ENCODE results near the gene RAB37. TPM values are rescaled to one million over a fixed set of nuclear protein-coding genes. Genes with fewer than 3 reads are reported as not detected.

The RAB37 gene
- total RNA-seq, 1 donor from 2014 or later = 2.5 TPM

- H3K27me3 Mint-ChIP-seq (ENCODE audit: unreplicated experiment) = no peaks in the 10 kb centered on the region
- no peaks in the 10 kb centered on the region for H3K4me1 Mint-ChIP-seq (ENCODE audit: unreplicated experiment)
- no peak for DNase-seq (ENCODE audit: low spot score)
- no peak for TF ChIP-seq CTCF (IDR thresholded peaks at IDR 0.05; ENCODE audit: unreplicated experiment)
- H3K9me3 Mint-ChIP-seq (ENCODE audit: unreplicated experiment) = no peaks in the 10 kb centered on the region
- H3K36me3 Mint-ChIP-seq (ENCODE audit: low read depth, unreplicated experiment) = no peaks in the 10 kb centered on the region
- no peak overlapping the region for H3K4me3 Mint-ChIP-seq (ENCODE audit: unreplicated experiment)
- H3K27ac Mint-ChIP-seq (ENCODE audit: unreplicated experiment) = no peak overlapping the region
Measured at GRCh38 chr17:74725111-74725510, 11.9 kb upstream of the RAB37 start.

- no peak for TF ChIP-seq CTCF (IDR thresholded peaks at IDR 0.05; ENCODE audit: unreplicated experiment)
- H3K9me3 Mint-ChIP-seq (ENCODE audit: unreplicated experiment) = no peaks in the 10 kb centered on the region
- H3K27me3 Mint-ChIP-seq (ENCODE audit: unreplicated experiment) = peaks cover 2% of the 10 kb centered on the region
- no peaks in the 10 kb centered on the region for H3K4me1 Mint-ChIP-seq (ENCODE audit: unreplicated experiment)
- DNase-seq (ENCODE audit: low spot score) = no peak
- H3K36me3 Mint-ChIP-seq (ENCODE audit: low read depth, unreplicated experiment) = no peaks in the 10 kb centered on the region
- no peak overlapping the region for H3K27ac Mint-ChIP-seq (ENCODE audit: unreplicated experiment)
- no peak overlapping the region for H3K4me3 Mint-ChIP-seq (ENCODE audit: unreplicated experiment)
Measured at GRCh38 chr17:74728033-74728701, 8.9 kb upstream of the RAB37 start.

- Mint-ChIP-seq H3K27ac (ENCODE audit: unreplicated experiment) (no peak overlapping the region), H3K36me3 (ENCODE audit: low read depth, unreplicated experiment) (no peaks in the 10 kb centered on the region), H3K9me3 (ENCODE audit: unreplicated experiment) (no peaks in the 10 kb centered on the region), H3K4me3 (ENCODE audit: unreplicated experiment) (no peak overlapping the region), H3K27me3 (ENCODE audit: unreplicated experiment) (peaks cover 2% of the 10 kb centered on the region), H3K4me1 (ENCODE audit: unreplicated experiment) (no peaks in the 10 kb centered on the region)
- no peak for TF ChIP-seq CTCF (IDR thresholded peaks at IDR 0.05; ENCODE audit: unreplicated experiment)
- no peak for DNase-seq (ENCODE audit: low spot score)
Measured at GRCh38 chr17:74728702-74729075, 8.4 kb upstream of the RAB37 start.

GRCh38 chr17:74729368-74729767 lies 7.7 kb upstream of the RAB37 start:
- no peak overlapping the region for H3K27ac Mint-ChIP-seq (ENCODE audit: unreplicated experiment)
- H3K27me3 Mint-ChIP-seq (ENCODE audit: unreplicated experiment) = peaks cover 2% of the 10 kb centered on the region
- DNase-seq (ENCODE audit: low spot score) = no peak
- no peaks in the 10 kb centered on the region for H3K4me1 Mint-ChIP-seq (ENCODE audit: unreplicated experiment)
- no peaks in the 10 kb centered on the region for H3K9me3 Mint-ChIP-seq (ENCODE audit: unreplicated experiment)
- H3K4me3 Mint-ChIP-seq (ENCODE audit: unreplicated experiment) = no peak overlapping the region
- no peak for TF ChIP-seq CTCF (IDR thresholded peaks at IDR 0.05; ENCODE audit: unreplicated experiment)
- H3K36me3 Mint-ChIP-seq (ENCODE audit: low read depth, unreplicated experiment) = no peaks in the 10 kb centered on the region

GRCh38 chr17:74729866-74730265 lies 7.2 kb upstream of the RAB37 start:
- peaks cover 3% of the 10 kb centered on the region for H3K27me3 Mint-ChIP-seq (ENCODE audit: unreplicated experiment)
- no peaks in the 10 kb centered on the region for H3K36me3 Mint-ChIP-seq (ENCODE audit: low read depth, unreplicated experiment)
- DNase-seq (ENCODE audit: low spot score) = no peak
- H3K9me3 Mint-ChIP-seq (ENCODE audit: unreplicated experiment) = no peaks in the 10 kb centered on the region
- H3K4me1 Mint-ChIP-seq (ENCODE audit: unreplicated experiment) = no peaks in the 10 kb centered on the region
- TF ChIP-seq CTCF (IDR thresholded peaks at IDR 0.05; ENCODE audit: unreplicated experiment) = no peak
- H3K27ac Mint-ChIP-seq (ENCODE audit: unreplicated experiment) = no peak overlapping the region
- no peak overlapping the region for H3K4me3 Mint-ChIP-seq (ENCODE audit: unreplicated experiment)
